Measurements from ENCODE around the gene NTSR1. TPM values are rescaled to one million over a fixed set of nuclear protein-coding genes. Genes with fewer than 3 reads are reported as not detected.

The NTSR1 gene
- total RNA-seq, 1 experiment from 2014 or later = 15.9 TPM

GRCh38 chr20:62778058-62778457, 69.4 kb downstream of the NTSR1 start:
- peaks cover 52% of the 10 kb centered on the region for H3K4me1 ChIP-seq (ENCODE audit: insufficient read depth, low read length, poor library complexity, severe bottlenecking)

GRCh38 chr20:62778601-62779416, 70.2 kb downstream of the NTSR1 start:
- TF ChIP-seq EZH2 (IDR thresholded peaks at IDR 0.05; ENCODE audit: borderline replicate concordance, low read depth, low read length, poor library complexity, severe bottlenecking) (no peak), CTCF (conservative IDR thresholded peaks at IDR 0.05; ENCODE audit: low read depth, low read length) (no peak)
- CTCF ChIA-PET = interaction anchor here (0.6 kb wide), 1 partner anchor 56 kb away, joined by 3 read pairs; no protein-coding TSS in a partner anchor
- POLR2A ChIA-PET (ENCODE audit: low non-redundant PET) = no interaction called here
- H3K4me3 ChIP-seq (ENCODE audit: low read depth, low read length, poor library complexity, severe bottlenecking) = no peak overlapping the region
- intact Hi-C loops (cut with micrococcal nuclease; ENCODE audit: unreplicated experiment) = no loop called here
- no peak for DNase-seq (ENCODE audit: low spot score)
- no peaks in the 10 kb centered on the region for H3K9me3 ChIP-seq (ENCODE audit: low read depth, low read length, poor library complexity, severe bottlenecking)
- peak overlapping the region; percentile 34 for H3K27ac ChIP-seq (ENCODE audit: low read depth, low read length, poor library complexity, severe bottlenecking)
- H3K4me1 ChIP-seq (ENCODE audit: insufficient read depth, low read length, poor library complexity, severe bottlenecking) = peaks cover 44% of the 10 kb centered on the region
- no peaks in the 10 kb centered on the region for H3K36me3 ChIP-seq (ENCODE audit: insufficient read depth, low read length, poor library complexity, severe bottlenecking)
- H3K27me3 ChIP-seq (replicated peaks; ENCODE audit: insufficient read depth, low read depth, low read length, poor library complexity) = no peaks in the 10 kb centered on the region
- no TSS peak for BruUV-seq (replicated peaks)

More at GRCh38 chr20:62778058-62778457, 69.4 kb downstream of the NTSR1 start:
- CTCF ChIA-PET = no interaction called here
- BruUV-seq (replicated peaks) = no TSS peak
- POLR2A ChIA-PET (ENCODE audit: low non-redundant PET) = no interaction called here
- Histone ChIP-seq H3K4me3 (ENCODE audit: low read depth, low read length, poor library complexity, severe bottlenecking) (no peak overlapping the region), H3K36me3 (ENCODE audit: insufficient read depth, low read length, poor library complexity, severe bottlenecking) (no peaks in the 10 kb centered on the region), H3K27me3 (replicated peaks; ENCODE audit: insufficient read depth, low read depth, low read length, poor library complexity) (no peaks in the 10 kb centered on the region), H3K9me3 (ENCODE audit: low read depth, low read length, poor library complexity, severe bottlenecking) (no peaks in the 10 kb centered on the region), H3K27ac (ENCODE audit: low read depth, low read length, poor library complexity, severe bottlenecking) (peak overlapping the region; percentile 78)
- intact Hi-C loops (cut with micrococcal nuclease; ENCODE audit: unreplicated experiment) = no loop called here
- DNase-seq (ENCODE audit: low spot score) = no peak
- TF ChIP-seq EZH2 (IDR thresholded peaks at IDR 0.05; ENCODE audit: borderline replicate concordance, low read depth, low read length, poor library complexity, severe bottlenecking) (no peak), CTCF (conservative IDR thresholded peaks at IDR 0.05; ENCODE audit: low read depth, low read length) (no peak)

DNA sequence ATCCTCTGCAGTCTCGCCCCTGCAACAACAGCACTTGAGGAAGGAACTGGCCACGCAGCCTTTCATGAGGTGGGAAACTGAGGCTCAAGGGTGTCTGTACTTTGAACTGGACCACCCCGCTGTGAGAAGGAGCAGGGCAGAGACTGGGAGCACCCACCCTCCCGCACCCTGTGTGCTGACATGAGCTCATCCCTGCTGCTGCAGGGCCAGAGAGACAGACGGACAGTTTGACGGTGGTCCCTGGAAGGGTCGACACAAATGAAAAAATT, 70.7 kb downstream of the NTSR1 start:
- Histone ChIP-seq H3K27me3 (replicated peaks; ENCODE audit: insufficient read depth, low read depth, low read length, poor library complexity) (no peaks in the 10 kb centered on the region), H3K9me3 (ENCODE audit: low read depth, low read length, poor library complexity, severe bottlenecking) (no peaks in the 10 kb centered on the region), H3K4me1 (ENCODE audit: insufficient read depth, low read length, poor library complexity, severe bottlenecking) (peaks cover 39% of the 10 kb centered on the region), H3K4me3 (ENCODE audit: low read depth, low read length, poor library complexity, severe bottlenecking) (no peak overlapping the region), H3K36me3 (ENCODE audit: insufficient read depth, low read length, poor library complexity, severe bottlenecking) (no peaks in the 10 kb centered on the region), H3K27ac (ENCODE audit: low read depth, low read length, poor library complexity, severe bottlenecking) (peak overlapping the region; percentile 34)
- TF ChIP-seq EZH2 (IDR thresholded peaks at IDR 0.05; ENCODE audit: borderline replicate concordance, low read depth, low read length, poor library complexity, severe bottlenecking) = no peak
- TF ChIP-seq CTCF (conservative IDR thresholded peaks at IDR 0.05; ENCODE audit: low read depth, low read length) = no peak
- ChIA-PET CTCF (interaction anchor here (0.6 to 0.7 kb wide), 2 partner anchors 12 to 56 kb away, joined by 3 read pairs; no protein-coding TSS in a partner anchor), POLR2A (ENCODE audit: low non-redundant PET) (no interaction called here)
- BruUV-seq (replicated peaks) = no TSS peak
- intact Hi-C loops (cut with micrococcal nuclease; ENCODE audit: unreplicated experiment) = no loop called here
- DNase-seq (ENCODE audit: low spot score) = no peak
